ENCODE data around the gene GOLGA6A.
"Not testable (repeated sequence)": the region's sequence is repeated elsewhere in the genome, so short reads cannot be mapped to it uniquely, and the experiment has no call there.

GRCh38 chr15:74059050-74059833 is 23.1 kb downstream of the GOLGA6A start:
- TF ChIP-seq RXRA (IDR thresholded peaks at IDR 0.05; ENCODE audit: insufficient read depth, low read depth, low read length); BRCA1 (IDR thresholded peaks at IDR 0.05; ENCODE audit: low read depth, low read length); SIN3A (conservative IDR thresholded peaks at IDR 0.05 in 1 of 2, IDR thresholded peaks at IDR 0.05 in 1 of 2; ENCODE audit: low read depth in 1 of 2, low read length in 2 of 2): not testable (repeated sequence)
- TF ChIP-seq, protein P1, sequence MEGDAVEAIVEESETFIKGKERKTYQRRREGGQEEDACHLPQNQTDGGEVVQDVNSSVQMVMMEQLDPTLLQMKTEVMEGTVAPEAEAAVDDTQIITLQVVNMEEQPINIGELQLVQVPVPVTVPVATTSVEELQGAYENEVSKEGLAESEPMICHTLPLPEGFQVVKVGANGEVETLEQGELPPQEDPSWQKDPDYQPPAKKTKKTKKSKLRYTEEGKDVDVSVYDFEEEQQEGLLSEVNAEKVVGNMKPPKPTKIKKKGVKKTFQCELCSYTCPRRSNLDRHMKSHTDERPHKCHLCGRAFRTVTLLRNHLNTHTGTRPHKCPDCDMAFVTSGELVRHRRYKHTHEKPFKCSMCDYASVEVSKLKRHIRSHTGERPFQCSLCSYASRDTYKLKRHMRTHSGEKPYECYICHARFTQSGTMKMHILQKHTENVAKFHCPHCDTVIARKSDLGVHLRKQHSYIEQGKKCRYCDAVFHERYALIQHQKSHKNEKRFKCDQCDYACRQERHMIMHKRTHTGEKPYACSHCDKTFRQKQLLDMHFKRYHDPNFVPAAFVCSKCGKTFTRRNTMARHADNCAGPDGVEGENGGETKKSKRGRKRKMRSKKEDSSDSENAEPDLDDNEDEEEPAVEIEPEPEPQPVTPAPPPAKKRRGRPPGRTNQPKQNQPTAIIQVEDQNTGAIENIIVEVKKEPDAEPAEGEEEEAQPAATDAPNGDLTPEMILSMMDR (IDR thresholded peaks at IDR 0.05; ENCODE audit: control extremely low read depth in 1 of 3, insufficient read depth in 1 of 3, low read depth in 1 of 3, low read length in 3 of 3) = not testable (repeated sequence)

All from H1 (cell line).